BLaER1 (cell line): Measurements from ENCODE around the gene INSL6.
"Not testable (repeated sequence)": the region's sequence is repeated elsewhere in the genome, so short reads cannot be mapped to it uniquely, and the experiment has no call there.

ENCODE experiments used
- H3K27ac ChIP-seq: shearing (Covaris generic); formaldehyde crosslinking; 2 replicates; pipeline ENCODE4 v1.8.1; 2022
- H3K27me3 ChIP-seq: shearing (Covaris generic); formaldehyde crosslinking; 2 replicates; pipeline ENCODE4 v1.8.1; 2022
- H3K36me3 ChIP-seq: shearing (Covaris generic); formaldehyde crosslinking; 2 replicates; pipeline ENCODE4 v1.8.1; 2022
- H3K4me1 ChIP-seq: shearing (Covaris generic); formaldehyde crosslinking; 2 replicates; pipeline ENCODE4 v1.8.1; 2022
- H3K4me2 ChIP-seq: shearing (Covaris generic); formaldehyde crosslinking; 2 replicates; pipeline ENCODE4 v1.8.1; 2022
- H3K4me3 ChIP-seq: shearing (Covaris generic); formaldehyde crosslinking; 2 replicates; pipeline ENCODE4 v1.8.1; 2022
- H3K9ac ChIP-seq: shearing (Covaris generic); formaldehyde crosslinking; 2 replicates; pipeline ENCODE4 v1.8.1; 2022
- H3K9me3 ChIP-seq: shearing (Covaris generic); formaldehyde crosslinking; 2 replicates; pipeline ENCODE4 v1.8.1; 2022
- H4K20me1 ChIP-seq: shearing (Covaris generic); formaldehyde crosslinking; 2 replicates; pipeline ENCODE4 v1.8.1; 2022
- Cebpa-rat ChIP-seq: shearing (Covaris generic); IDR thresholded peaks from 2 replicates; pipeline ENCODE4 v1.8.1; 2022

INSL6 gene

GRCh38 chr9:5185220-5185840 lies at the start of gene INSL6:
Gene INSL6 (minus strand): TSS chr9:5185639. CDS start chr9:5185602, 37 bp downstream.
- Histone ChIP-seq H3K4me2 (no peak within 1 kb of the TSS), H3K4me1 (no peaks in the 10 kb centered on the region), H3K27ac (no peak within 1 kb of the TSS), H3K4me3 (no peak within 1 kb of the TSS), H3K9me3 (peaks cover 7% of the 10 kb centered on the region), H3K36me3 (no peaks in the 10 kb centered on the region), H3K27me3 (no peaks in the 10 kb centered on the region), H3K9ac (no peak within 1 kb of the TSS), H4K20me1 (no peaks in the 10 kb centered on the region)
- no peak for TF ChIP-seq Cebpa-rat

- Histone ChIP-seq H3K9ac (no peak within 1 kb of the TSS), H3K4me2 (no peak within 1 kb of the TSS), H4K20me1 (no peaks in the 10 kb centered on the region), H3K4me3 (no peak within 1 kb of the TSS), H3K36me3 (no peaks in the 10 kb centered on the region), H3K27me3 (no peaks in the 10 kb centered on the region), H3K4me1 (no peaks in the 10 kb centered on the region), H3K27ac (no peak within 1 kb of the TSS), H3K9me3 (no peaks in the 10 kb centered on the region)
- no peak for TF ChIP-seq Cebpa-rat
Observed at GRCh38 chr9:5231212-5231611, 45.8 kb upstream of the INSL6 start, which contains the start of gene INSL4. Gene INSL4 (plus strand): TSS chr9:5231419. CDS start chr9:5231524, 105 bp downstream.

GRCh38 chr9:5230554-5230953 lies 45.1 kb upstream of the INSL6 start:
- no peak for TF ChIP-seq Cebpa-rat
- Histone ChIP-seq H3K4me2 (no peak overlapping the region), H3K36me3 (no peaks in the 10 kb centered on the region), H3K27ac (no peak overlapping the region), H3K9me3 (no peaks in the 10 kb centered on the region), H4K20me1 (no peaks in the 10 kb centered on the region), H3K9ac (no peak overlapping the region), H3K4me3 (no peak overlapping the region), H3K27me3 (no peaks in the 10 kb centered on the region), H3K4me1 (no peaks in the 10 kb centered on the region)

- Histone ChIP-seq H3K9ac (no peak overlapping the region), H3K4me1 (no peaks in the 10 kb centered on the region), H3K4me3 (no peak overlapping the region), H3K27me3 (no peaks in the 10 kb centered on the region), H4K20me1 (no peaks in the 10 kb centered on the region), H3K27ac (no peak overlapping the region), H3K36me3 (no peaks in the 10 kb centered on the region), H3K4me2 (no peak overlapping the region), H3K9me3 (no peaks in the 10 kb centered on the region)
- no peak for TF ChIP-seq Cebpa-rat
Observed at GRCh38 chr9:5205071-5205470, 19.6 kb upstream of the INSL6 start.

- no peak overlapping the region for H3K4me3 ChIP-seq
- TF ChIP-seq Cebpa-rat, result no peak
- H3K27me3 ChIP-seq, result no peaks in the 10 kb centered on the region
- no peaks in the 10 kb centered on the region for H3K36me3 ChIP-seq
- H4K20me1 ChIP-seq, result no peaks in the 10 kb centered on the region
- no peak overlapping the region for H3K4me2 ChIP-seq
- H3K4me1 ChIP-seq, result no peaks in the 10 kb centered on the region
- H3K27ac ChIP-seq, result no peak overlapping the region
- H3K9ac ChIP-seq, result no peak overlapping the region
- H3K9me3 ChIP-seq, result no peaks in the 10 kb centered on the region
Observed at GRCh38 chr9:5195463-5195862, 10.0 kb upstream of the INSL6 start.

GRCh38 chr9:5193345-5193744 lies 7.9 kb upstream of the INSL6 start:
- Histone ChIP-seq H3K9me3 (no peaks in the 10 kb centered on the region), H3K4me2 (no peak overlapping the region), H3K27me3 (no peaks in the 10 kb centered on the region), H3K4me3 (no peak overlapping the region), H4K20me1 (no peaks in the 10 kb centered on the region), H3K4me1 (no peaks in the 10 kb centered on the region), H3K27ac (no peak overlapping the region), H3K36me3 (no peaks in the 10 kb centered on the region), H3K9ac (no peak overlapping the region)
- TF ChIP-seq Cebpa-rat, result no peak

- no peaks in the 10 kb centered on the region for H3K36me3 ChIP-seq
- H3K4me3 ChIP-seq, result no peak overlapping the region
- no peaks in the 10 kb centered on the region for H3K9me3 ChIP-seq
- TF ChIP-seq Cebpa-rat, result no peak
- H3K4me2 ChIP-seq, result no peak overlapping the region
- no peaks in the 10 kb centered on the region for H4K20me1 ChIP-seq
- no peak overlapping the region for H3K27ac ChIP-seq
- H3K9ac ChIP-seq, result no peak overlapping the region
- no peaks in the 10 kb centered on the region for H3K4me1 ChIP-seq
- H3K27me3 ChIP-seq, result no peaks in the 10 kb centered on the region
Observed at GRCh38 chr9:5191985-5192384, 6.5 kb upstream of the INSL6 start.

- TF ChIP-seq Cebpa-rat, result no peak
- Histone ChIP-seq H3K4me2 (no peak overlapping the region), H3K9me3 (no peaks in the 10 kb centered on the region), H3K27ac (no peak overlapping the region), H3K36me3 (no peaks in the 10 kb centered on the region), H3K4me3 (no peak overlapping the region), H4K20me1 (no peaks in the 10 kb centered on the region), H3K4me1 (no peaks in the 10 kb centered on the region), H3K9ac (no peak overlapping the region), H3K27me3 (no peaks in the 10 kb centered on the region)
Observed at GRCh38 chr9:5188060-5188984, 2.9 kb upstream of the INSL6 start.

- Histone ChIP-seq H3K9ac (no peak overlapping the region), H3K4me2 (no peak overlapping the region), H3K9me3 (no peaks in the 10 kb centered on the region), H4K20me1 (no peaks in the 10 kb centered on the region), H3K27me3 (no peaks in the 10 kb centered on the region), H3K36me3 (no peaks in the 10 kb centered on the region), H3K4me1 (no peaks in the 10 kb centered on the region), H3K27ac (no peak overlapping the region), H3K4me3 (no peak overlapping the region)
- TF ChIP-seq Cebpa-rat, result no peak
Observed at GRCh38 chr9:5186416-5187169, 1.2 kb upstream of the INSL6 start.

- Histone ChIP-seq H3K4me3 (no peak overlapping the region), H3K9me3 (peaks cover 11% of the 10 kb centered on the region), H4K20me1 (no peaks in the 10 kb centered on the region), H3K27me3 (no peaks in the 10 kb centered on the region), H3K9ac (no peak overlapping the region), H3K27ac (no peak overlapping the region), H3K36me3 (no peaks in the 10 kb centered on the region), H3K4me2 (no peak overlapping the region), H3K4me1 (no peaks in the 10 kb centered on the region)
- no peak for TF ChIP-seq Cebpa-rat
Observed at GRCh38 chr9:5184776-5185175, 663 bp downstream of the INSL6 start.

GRCh38 chr9:5180631-5181030 lies 4.8 kb downstream of the INSL6 start:
- H3K4me2 ChIP-seq, H3K27me3 ChIP-seq: not testable (repeated sequence)

More at GRCh38 chr9:5180631-5181030, 4.8 kb downstream of the INSL6 start:
- H3K27ac ChIP-seq, H3K9ac ChIP-seq, H3K36me3 ChIP-seq, H3K4me1 ChIP-seq, H3K4me3 ChIP-seq, H4K20me1 ChIP-seq: not testable (repeated sequence)
- H3K9me3 ChIP-seq, result peaks cover 21% of the 10 kb centered on the region
